ENCODE data around the gene RBM6. TPM values are rescaled to one million over a fixed set of nuclear protein-coding genes. Genes with fewer than 3 reads are reported as not detected.

The RBM6 gene
- total RNA-seq, 1 experiment from 2014 or later, result 23.7 TPM

GRCh38 chr3:50124800-50125178 lies 184.8 kb downstream of the RBM6 start:
- DNase-seq (ENCODE audit: low spot score), result no peak

GRCh38 chr3:50125541-50126286 lies 185.8 kb downstream of the RBM6 start:
- no peak for DNase-seq (ENCODE audit: low spot score)

- peak; percentile 17 for DNase-seq (ENCODE audit: low spot score)
These were observed 186.6 kb downstream of the RBM6 start for GRCh38 chr3:50126287-50127211.

Other genes starting within 250 kb of the RBM6 start
- gene AMIGO3, start 220.5 kb upstream of the RBM6 start, total RNA-seq (2014; rRNA removed; shearing (Covaris generic)), result 2.0 and 2.7 TPM in 2 replicates
- gene GMPPB, start 216.2 kb upstream of the RBM6 start, total RNA-seq (2014; rRNA removed; shearing (Covaris generic)), result 40.0 and 45.1 TPM in 2 replicates
- 24.3 and 38.3 TPM in 2 replicates for gene IP6K1, start 153.6 kb upstream of the RBM6 start, total RNA-seq (2014; rRNA removed; shearing (Covaris generic))
- 0.15 and 0.34 TPM in 2 replicates for gene CDHR4, start 140.3 kb upstream of the RBM6 start, total RNA-seq (2014; rRNA removed; shearing (Covaris generic))
- gene INKA1, start 136.9 kb upstream of the RBM6 start, total RNA-seq (2014; rRNA removed; shearing (Covaris generic)), result 0.15 TPM in 1 of 2 replicates, not detected in the other
- gene UBA7, start 126.2 kb upstream of the RBM6 start, total RNA-seq (2014; rRNA removed; shearing (Covaris generic)), result 5.1 and 6.1 TPM in 2 replicates
- gene TRAIP, start 83.6 kb upstream of the RBM6 start, total RNA-seq (2014; rRNA removed; shearing (Covaris generic)), result 10.3 and 12.8 TPM in 2 replicates
- gene CAMKV, start 70.2 kb upstream of the RBM6 start, total RNA-seq (2014; rRNA removed; shearing (Covaris generic)), result not detected in 2 replicates
- gene MST1R, start 36.3 kb upstream of the RBM6 start, total RNA-seq (2014; rRNA removed; shearing (Covaris generic)), result 60.3 and 64.4 TPM in 2 replicates
- 13.6 and 15.1 TPM in 2 replicates for gene MON1A, start 10.3 kb upstream of the RBM6 start, total RNA-seq (2014; rRNA removed; shearing (Covaris generic))
- gene RBM5, start 148.8 kb downstream of the RBM6 start, total RNA-seq (2014; rRNA removed; shearing (Covaris generic)), result 33.5 and 35.8 TPM in 2 replicates
- 14.6 and 16.5 TPM in 2 replicates for gene SEMA3F, start 215.2 kb downstream of the RBM6 start, total RNA-seq (2014; rRNA removed; shearing (Covaris generic))